HG03460 (cell line): ENCODE data around the gene SCARF2.
"Not testable (repeated sequence)": the region's sequence is repeated elsewhere in the genome, so short reads cannot be mapped to it uniquely, and the experiment has no call there.

Experiments
- ATAC-seq: cut with Tn5 transposase; IDR thresholded peaks from one replicate; pipeline ENCODE4 v1.9.1; 2021; ENCODE audit not compliant: unreplicated experiment

Gene SCARF2

DNA sequence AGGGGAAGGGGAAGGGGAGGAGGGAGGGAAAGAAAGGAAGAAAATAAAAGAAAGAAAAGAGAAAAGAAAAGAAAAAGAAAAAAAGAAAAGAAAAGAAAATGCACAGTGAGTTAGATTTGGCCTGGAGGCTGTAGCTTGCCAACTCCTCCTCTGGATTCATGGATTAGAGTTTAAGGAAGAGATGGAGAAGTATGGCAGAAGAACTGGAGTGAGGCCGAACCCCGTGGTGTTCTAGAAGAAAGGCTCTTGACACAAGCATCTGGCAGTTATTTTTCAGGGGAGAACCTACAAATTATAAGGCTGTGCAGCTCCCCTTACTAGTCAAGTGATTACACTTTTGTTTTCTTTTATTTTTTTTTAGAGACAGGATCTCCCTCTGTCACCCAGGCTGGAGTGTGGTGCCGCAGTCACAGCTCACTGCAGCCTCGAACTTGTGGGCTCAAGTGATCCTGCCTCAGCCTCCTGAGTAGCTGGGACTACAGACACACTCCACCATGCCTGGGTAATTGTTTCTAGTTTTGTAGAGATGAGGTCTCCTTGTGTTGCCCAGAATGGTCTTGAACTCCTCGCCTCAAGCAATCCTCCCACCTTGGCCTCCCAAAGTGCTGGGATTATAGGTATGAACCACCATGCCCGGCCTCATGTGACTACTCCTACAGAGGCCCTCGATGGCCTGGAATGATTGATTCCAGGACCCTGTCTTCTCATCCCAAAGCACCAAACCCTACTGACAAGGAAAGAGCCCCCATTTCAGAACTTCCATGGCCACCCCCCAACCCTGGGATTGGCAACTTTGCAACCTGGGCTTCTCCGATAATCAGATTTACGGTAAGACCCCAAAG lies 24.2 kb downstream of the SCARF2 start:
- ATAC-seq = no peak

DNA sequence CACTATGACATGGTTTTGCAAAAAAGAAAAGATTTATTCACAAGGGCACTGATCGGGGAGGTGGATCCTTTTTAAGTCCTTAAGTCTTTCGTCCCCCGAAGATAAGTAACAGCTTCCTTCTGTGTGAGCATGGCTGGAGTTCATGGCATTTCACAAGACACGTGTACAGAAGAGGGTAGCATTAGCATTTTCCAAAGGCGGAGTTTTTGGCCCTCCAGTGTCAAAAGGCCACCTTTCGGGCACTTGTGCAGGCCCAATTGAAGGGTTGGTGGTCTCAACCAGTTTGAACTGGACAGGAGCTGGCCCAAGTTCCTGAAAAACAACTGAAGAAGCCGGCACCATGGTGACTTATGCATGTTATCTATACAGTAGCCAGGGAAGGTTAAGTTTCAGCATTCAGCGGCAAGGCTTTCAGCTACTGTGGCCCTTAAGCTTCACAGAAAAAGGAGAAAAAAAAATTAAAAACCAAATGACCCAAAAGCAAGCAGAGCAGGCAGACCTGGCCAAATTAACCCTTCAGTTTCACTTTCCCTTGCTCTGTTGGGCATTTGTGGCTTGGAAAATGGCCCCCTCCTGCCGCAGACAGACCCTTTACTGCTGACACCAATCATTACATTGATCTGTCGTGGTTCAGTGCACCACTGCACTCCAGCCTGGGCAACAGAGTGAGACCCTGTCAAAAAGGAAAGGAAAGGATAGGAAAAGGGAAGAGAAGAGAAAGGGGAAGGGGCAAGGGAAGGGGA lies 25.0 kb downstream of the SCARF2 start:
- no peak for ATAC-seq

DNA sequence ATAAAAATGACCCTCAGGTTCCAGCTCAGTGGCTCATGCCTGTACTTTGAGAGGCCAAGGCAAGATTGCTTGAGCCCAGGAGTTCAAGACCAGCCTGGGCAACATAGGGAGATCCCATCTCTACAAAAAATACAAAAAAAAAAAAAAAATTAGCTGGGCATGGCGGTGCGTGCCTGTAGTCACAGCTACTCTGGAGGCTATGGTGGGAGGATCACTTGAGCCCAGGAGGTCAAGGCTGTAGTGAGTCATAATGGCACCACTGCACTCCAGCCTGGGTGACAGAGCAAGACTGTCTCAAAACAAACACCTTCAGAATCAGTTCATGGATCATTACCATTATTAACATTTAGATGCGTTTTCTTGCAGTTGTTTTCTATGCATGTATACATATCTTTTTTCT lies 28.2 kb downstream of the SCARF2 start:
- ATAC-seq = not testable (repeated sequence)

DNA sequence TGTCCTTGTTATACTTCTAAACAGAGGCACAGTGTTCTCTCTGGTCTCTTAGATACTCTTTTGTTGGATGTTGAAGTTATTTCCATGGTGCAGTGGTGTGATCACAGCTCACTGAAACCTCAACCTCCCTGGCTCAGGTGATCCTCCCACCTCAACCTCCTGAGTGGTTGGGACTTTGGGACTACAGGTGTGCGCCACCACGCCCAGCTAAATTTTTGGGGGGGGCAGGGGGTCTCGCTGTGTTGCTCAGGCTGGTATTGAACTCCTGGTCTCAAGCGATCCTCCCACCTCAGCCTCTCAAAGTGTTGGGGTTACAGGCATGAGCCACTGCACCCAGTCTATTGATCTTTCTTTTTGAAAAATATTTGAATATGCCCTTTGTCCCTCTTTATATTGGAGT lies 28.7 kb downstream of the SCARF2 start:
- no peak for ATAC-seq

DNA sequence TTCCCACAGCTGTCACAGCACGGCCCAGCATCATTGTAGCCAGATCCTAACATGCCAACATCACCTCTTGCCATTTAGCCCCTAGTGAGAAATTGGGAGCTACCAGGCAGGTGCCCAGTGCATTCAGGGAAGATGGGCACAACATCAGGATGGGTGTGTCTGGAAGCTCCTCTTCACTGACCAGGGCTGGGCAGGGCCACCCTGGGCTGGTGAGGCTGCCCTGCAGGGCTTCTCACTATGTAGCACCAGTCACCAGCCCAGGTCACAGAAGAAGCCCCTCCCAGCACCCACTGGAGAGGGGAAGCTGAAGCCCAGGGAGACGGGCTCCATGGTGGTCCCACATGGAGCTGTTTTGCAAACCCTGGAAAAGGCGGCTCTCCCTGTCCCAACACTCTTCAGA lies 29.8 kb downstream of the SCARF2 start:
- no peak for ATAC-seq

DNA sequence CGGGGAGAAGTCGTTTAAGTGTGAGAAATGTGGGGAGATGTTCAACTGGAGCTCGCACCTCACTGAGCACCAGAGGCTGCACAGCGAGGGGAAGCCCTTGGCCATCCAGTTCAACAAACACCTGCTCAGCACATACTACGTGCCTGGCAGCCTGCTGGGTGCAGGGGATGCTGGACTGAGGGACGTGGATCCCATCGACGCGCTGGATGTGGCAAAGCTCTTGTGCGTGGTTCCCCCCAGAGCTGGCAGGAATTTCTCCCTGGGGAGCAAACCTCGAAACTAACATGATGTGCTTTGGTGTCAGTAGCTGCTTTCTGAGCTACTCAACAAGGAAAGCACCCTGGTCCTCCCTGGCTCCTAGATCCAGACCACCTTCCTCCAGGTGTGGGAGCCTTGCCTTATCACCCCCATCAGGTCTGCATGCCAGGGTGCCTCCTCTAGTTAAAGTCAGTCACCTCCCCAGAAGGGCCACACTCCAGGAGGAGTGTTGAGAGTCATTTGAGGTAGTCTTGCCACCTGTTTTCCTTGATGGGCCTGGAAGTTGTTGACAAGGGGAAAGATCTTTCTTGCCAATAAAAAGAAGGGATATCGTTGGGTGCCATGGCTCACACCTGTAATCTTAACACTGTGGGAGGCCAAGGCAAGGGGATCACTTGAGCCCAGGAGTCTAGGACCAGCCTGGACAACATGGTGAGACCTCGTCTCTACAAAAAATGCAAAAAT lies 30.8 kb downstream of the SCARF2 start:
- no peak for ATAC-seq

DNA sequence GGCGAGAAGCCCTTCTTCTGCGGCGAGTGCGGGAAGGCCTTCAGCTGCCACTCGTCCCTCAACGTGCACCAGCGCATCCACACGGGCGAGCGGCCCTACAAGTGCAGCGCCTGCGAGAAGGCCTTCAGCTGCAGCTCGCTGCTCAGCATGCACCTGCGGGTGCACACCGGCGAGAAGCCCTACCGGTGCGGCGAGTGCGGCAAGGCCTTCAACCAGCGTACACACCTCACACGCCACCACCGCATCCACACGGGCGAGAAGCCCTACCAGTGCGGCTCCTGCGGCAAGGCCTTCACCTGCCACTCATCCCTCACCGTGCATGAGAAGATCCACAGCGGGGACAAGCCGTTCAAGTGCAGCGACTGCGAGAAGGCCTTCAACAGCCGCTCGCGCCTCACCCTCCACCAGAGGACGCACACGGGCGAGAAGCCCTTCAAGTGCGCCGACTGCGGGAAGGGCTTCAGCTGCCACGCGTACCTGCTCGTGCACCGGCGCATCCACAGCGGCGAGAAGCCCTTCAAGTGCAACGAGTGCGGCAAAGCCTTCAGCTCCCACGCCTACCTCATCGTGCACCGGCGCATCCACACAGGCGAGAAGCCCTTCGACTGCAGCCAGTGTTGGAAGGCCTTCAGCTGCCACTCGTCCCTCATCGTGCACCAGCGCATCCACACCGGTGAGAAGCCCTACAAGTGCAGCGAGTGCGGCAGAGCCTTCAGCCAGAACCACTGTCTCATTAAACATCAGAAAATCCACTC lies 31.5 kb downstream of the SCARF2 start:
- ATAC-seq = no peak

DNA sequence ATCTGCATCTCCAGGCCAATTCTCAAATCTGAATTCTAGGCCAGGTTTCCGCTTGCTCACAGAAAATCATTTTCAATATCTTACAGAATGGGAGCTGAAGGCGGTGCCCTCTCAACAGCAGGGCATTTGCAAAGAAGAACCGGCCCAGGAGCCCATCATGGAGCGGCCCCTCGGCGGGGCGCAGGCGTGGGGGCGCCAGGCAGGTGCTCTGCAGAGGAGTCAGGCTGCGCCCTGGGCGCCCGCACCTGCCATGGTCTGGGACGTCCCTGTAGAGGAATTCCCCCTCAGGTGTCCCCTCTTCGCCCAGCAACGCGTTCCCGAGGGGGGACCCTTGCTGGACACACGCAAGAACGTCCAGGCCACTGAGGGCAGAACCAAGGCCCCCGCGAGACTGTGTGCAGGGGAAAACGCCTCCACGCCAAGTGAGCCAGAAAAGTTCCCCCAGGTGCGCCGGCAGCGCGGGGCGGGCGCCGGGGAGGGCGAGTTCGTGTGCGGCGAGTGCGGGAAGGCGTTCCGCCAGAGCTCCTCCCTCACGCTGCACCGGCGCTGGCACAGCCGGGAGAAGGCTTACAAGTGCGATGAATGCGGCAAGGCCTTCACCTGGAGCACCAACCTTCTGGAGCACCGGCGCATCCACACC lies 32.2 kb downstream of the SCARF2 start:
- ATAC-seq = no peak

DNA sequence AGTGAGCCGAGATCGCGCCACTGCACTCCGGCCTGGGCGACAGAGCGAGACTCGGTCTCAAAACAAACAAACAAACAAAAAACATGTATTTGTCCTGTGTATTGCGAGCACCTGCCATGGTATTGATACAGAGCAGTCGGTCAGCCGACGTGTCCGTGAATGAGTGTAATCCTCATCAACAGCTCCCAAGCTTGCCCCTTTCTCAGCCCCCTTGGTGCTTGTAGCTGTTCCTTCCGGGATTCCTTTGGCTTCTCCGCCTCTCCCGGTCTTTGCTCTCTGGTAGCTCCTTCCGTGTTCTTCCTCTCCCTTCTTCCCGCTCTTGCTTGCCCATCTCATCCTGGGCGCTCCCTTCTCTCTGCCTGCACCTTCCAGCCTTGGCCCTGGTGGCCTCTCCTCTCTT lies 32.7 kb downstream of the SCARF2 start:
- no peak for ATAC-seq

DNA sequence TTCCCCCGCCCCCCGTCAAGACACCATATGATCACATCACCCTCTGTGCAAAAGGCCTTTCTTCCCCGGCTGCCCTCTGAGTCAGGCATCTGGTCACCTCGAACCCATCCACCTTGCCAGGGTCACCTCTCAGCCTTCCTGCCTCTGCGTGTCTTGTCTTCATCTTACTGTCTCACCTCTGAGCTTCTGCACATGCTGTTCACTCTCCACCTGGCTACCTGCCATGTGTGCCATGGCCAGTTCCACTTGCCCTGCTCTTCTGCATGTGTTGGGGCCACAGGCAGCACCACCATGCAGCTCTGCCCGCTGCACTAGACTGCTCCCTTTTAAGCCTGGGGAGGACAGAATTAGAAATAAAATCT lies 33.9 kb downstream of the SCARF2 start:
- ATAC-seq = no peak

DNA sequence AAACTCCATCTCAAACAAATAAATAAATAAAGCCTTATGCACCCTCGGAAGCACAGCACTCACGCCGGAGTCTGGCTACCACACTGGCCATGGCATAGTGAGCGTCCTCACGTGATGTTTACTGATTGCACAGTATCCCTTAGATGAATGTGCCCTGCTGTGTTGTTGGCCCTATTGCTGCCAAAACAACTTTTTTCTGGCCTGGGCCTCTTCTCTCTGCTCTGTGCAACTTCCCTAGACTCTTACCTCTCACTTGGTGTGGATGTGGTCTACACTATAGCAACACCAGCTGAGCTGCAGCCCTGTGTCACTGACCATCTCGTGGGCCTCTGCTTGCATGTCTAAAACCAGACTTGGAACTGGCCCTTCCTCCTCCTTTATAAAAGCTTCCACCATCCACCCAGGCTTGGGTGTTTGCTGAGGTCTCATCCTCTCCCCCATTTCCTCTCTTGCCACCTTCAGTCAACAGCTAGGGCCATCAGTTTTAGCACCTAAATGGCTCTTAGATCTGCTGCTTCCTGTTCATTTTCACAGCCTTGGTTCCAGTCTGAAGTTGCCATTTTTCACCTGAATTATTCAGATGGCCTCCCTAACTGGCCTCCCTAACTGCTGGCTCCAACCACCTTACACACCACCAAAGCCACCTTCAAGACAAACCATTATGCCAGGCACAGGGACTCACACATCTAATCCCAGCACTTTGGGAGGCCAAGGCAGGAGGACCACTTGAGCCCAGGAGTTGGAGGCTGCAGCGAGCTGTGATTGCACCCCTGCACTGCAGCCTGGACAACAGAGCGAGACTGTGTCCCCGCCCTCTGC lies 34.5 kb downstream of the SCARF2 start:
- no peak for ATAC-seq

DNA sequence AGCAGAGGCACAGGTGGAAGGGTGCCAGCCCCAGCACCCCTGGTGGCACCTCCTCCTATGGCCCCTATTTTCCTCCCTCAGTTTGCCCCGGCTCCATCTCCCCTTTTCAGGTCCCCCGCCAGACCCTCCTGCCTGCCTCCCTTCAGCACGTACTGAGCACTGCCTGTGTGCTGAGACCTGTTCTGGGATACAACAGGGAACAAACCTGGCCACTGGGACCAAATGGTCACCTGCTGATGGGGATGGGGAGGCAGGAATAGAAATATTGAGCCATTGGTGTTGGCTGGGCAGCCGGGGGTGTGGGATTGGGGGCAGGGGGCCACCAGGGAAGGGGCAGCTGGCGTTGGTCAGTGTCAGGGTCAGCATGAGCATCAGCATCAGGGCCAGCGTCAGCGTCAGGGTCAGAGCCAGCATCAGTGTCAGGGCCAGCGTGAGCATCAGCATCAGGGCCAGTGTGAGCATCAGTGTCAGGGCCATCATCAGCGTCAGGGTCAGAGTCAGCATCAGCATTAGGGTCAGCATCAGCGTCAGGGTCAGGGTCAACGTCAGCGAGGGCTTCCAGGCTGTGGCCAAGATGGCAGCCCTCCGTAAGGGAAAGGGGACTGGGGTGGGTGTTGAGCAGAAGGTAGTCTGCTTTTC lies 36.1 kb downstream of the SCARF2 start:
- ATAC-seq = no peak

DNA sequence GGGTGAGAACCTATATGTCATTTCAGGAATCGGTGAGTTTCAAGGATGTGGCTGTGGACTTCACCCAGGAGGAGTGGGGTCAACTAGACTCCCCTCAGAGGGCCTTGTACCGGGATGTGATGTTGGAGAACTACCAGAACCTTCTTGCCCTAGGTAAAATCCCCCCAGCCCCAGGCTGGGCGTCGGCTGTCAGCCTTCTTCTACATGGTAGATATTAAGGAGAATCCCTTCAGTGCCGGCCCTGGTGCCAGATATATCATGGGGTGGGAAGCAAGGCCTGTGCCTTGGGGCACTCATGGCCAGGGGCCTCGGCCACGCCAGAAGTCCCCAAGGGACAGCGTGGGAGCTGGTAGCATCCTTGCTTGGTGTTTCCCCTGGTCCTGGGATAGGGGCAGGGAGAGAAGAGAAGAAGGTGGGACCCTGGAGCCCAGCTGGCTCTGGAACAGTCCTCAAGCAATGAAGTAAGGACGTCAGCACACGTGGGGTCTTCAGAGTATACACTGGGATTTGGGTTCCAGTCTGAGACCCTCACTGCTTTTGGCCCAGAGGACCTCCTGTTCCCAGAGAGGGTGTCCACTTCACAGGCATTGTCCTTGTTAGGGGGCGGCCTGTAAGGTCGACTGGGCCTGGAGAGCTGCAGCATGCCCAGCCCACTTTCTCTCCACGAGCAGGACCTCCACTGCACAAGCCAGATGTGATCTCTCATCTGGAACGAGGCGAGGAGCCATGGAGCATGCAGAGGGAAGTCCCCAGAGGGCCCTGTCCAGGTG lies 36.8 kb downstream of the SCARF2 start:
- no peak for ATAC-seq

DNA sequence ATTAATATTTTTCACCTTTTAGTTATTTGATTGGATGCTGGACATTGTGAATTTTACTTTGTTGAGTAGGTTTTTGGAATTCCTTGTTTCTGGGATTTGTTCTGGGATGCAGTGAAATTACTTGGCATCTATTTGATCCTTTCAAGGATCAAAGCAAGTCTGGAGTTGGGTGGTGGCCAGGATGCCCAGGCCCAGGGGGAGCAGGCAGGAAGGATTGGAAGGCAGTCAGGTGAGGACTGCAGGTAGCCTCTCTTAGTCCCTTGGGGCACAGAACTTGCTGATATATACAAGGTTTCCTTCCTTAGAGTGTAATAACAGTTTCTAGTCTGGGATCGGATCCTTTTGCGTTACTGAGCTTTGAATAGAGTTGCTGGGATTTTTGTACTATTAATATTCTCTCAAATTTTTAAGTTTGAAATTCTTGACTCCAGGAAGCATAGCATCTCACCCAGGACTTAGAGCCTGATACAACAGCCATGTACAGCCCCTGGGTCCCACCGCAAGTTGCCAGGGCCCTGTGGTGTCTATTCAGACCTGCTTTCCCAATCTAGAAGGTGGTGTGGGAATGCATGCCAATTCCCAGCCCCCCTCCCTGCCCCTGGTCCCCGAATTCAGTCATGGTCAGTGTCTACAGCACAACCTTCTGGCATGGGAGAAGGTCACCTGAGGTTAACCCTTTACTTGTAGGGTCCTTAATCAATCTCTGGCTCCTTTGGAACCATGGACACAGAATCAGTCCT lies 37.6 kb downstream of the SCARF2 start:
- no peak for ATAC-seq

DNA sequence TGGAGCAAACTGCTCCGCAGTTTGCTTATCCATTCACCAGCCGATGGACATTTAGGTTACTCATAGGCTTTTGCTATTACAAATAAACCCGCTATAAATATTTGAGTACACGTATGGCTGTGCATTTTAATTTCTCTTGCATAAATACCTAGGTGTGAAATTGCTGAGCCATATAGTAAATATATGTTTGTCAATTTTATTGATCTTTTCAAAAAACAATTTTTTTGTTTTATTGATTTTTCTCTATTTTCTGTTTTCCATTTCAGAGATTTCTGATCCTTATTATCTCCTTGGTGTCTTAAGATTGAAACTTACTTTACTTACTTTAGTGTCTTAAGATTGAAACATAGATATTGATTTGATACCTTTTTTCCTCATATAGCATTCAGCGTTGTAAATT lies 39.2 kb downstream of the SCARF2 start:
- no peak for ATAC-seq

DNA sequence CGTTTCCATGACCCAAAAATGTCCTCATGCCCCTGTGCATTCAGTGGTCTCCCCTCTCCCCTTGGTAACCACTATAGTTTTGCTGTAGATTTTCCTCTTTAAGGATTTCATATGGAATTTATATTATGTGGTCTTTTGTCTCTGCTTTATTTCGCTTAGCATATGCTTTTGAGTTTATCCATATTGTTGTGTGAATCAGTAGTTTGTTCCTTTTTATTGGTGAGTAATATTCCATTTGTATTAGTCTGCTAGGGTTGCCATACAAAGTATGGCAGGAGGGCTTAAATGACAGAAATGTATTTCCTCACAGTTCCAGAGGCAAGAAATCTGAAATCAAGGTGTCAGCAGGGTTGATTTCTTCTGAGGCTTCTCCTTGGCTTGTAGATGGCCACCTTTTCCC lies 40.1 kb downstream of the SCARF2 start:
- ATAC-seq = no peak

DNA sequence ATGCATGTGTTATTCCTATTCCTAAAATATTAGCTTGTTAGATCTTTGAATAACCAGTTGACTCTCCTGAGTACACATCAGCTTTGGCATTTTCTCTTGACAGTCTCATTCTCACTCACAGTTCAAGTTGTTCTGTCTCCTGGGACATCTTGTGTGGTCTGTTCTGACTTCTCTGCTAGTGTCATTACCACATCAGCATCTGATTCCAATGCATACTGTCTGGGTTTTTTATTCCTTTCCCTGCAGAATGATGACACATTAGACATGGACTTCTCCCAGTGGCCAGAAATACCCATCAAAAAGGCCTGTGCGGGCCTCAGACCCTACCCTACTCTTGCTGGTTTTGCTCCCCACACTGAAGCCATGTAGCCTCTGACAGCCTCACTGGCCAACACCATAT lies 41.0 kb downstream of the SCARF2 start:
- ATAC-seq = no peak

DNA sequence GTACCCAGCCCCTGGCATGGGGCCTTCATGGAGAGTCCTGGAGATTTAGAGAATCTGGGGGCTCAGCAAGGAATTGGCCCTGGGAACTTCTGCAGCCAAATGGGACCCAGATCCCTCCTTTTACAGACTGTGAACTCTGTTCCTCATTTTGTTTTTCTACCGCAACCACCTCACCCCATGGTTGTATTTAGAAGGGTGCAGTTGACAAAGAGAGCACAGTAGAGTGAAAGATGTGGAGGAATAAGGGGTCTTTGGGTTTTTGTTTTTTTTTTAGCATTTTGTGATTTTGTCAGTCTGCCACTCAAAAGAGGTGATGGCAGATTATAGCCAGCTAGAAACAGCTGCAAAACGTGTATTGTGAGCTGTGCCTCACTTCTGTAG lies 41.7 kb downstream of the SCARF2 start:
- ATAC-seq = no peak
